Measurements from ENCODE around the gene PTPRS.

PTPRS gene

DNA sequence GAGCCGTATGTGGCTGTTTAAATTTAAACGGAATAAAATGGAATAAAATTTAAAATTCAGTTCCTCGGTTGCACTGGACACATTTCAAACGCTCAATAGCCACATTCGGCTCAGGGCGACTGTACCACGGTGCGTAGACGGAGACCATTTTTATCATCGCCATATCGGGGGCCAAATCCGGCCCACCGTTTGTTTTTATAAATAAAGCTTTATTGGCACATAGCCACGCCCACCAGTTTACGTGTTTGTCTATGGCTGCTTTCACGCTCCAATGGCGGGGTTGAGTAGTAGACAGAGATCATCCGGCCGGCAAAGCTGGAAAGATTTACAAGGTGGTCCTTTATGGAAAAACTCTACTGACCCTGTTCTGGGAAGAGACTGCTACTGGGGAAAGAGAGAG lies 33.0 kb downstream of the PTPRS start:
- Mint-ChIP-seq H3K27me3 (ENCODE audit: low read depth) (no peaks in the 10 kb centered on the region), H3K36me3 (ENCODE audit: low read depth) (no peaks in the 10 kb centered on the region), H3K27ac (peak overlapping the region in 2 of 3 experiments; percentile 98 to 99), H3K4me1 (peaks cover 20% of the 10 kb centered on the region), H3K4me3 (no peak overlapping the region), H3K9me3 (no peaks in the 10 kb centered on the region)
- TF ChIP-seq, protein P1, sequence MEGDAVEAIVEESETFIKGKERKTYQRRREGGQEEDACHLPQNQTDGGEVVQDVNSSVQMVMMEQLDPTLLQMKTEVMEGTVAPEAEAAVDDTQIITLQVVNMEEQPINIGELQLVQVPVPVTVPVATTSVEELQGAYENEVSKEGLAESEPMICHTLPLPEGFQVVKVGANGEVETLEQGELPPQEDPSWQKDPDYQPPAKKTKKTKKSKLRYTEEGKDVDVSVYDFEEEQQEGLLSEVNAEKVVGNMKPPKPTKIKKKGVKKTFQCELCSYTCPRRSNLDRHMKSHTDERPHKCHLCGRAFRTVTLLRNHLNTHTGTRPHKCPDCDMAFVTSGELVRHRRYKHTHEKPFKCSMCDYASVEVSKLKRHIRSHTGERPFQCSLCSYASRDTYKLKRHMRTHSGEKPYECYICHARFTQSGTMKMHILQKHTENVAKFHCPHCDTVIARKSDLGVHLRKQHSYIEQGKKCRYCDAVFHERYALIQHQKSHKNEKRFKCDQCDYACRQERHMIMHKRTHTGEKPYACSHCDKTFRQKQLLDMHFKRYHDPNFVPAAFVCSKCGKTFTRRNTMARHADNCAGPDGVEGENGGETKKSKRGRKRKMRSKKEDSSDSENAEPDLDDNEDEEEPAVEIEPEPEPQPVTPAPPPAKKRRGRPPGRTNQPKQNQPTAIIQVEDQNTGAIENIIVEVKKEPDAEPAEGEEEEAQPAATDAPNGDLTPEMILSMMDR (IDR thresholded peaks at IDR 0.05; ENCODE audit: unreplicated experiment in 3 of 3), result no peak

DNA sequence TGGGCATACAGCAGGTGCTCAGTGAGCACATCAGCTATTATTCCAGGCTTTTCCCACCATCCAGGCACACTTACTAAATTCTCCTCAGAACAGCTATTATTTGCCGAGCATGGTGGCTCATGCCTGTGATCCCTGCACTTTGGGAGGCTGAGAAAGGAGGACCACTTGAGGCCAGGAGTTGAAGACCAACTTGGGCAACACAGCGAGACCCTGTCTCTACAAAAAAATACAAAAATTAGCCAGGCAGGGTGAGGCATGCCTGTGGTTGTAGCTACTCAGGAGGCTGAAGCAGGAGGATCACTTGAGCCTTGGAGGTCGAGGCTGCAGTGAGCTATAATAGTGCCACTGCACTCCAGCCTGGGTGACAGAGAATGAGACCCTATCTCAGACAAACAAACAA lies 35.4 kb downstream of the PTPRS start:
- no peaks in the 10 kb centered on the region for H3K9me3 Mint-ChIP-seq
- TF ChIP-seq, protein P1 (IDR thresholded peaks at IDR 0.05; ENCODE audit: unreplicated experiment in 3 of 3), result no peak
- H3K4me1 Mint-ChIP-seq, result peaks cover 26% of the 10 kb centered on the region
- H3K27me3 Mint-ChIP-seq (ENCODE audit: low read depth), result no peaks in the 10 kb centered on the region
- no peak overlapping the region for H3K27ac Mint-ChIP-seq
- no peak overlapping the region for H3K4me3 Mint-ChIP-seq
- no peaks in the 10 kb centered on the region for H3K36me3 Mint-ChIP-seq (ENCODE audit: low read depth)

DNA sequence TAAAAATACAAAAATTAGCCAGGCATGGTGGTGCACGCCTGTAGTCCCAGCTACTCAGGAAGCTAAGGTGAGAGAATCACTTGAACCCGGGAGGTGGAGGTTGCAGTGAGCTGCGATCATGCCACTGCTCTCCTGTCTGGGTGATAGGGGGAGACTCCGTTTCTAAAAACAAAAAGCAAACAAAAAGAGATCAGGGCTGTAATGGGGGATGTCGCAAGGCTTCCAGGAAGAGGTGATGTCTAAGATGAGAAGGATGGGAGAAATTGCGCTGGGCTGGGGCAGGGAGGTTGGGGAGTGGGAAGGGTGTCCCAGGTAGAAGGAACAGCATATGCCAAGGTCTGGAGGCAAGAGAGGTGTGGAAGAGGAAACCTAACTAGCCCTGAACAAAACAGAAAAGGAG lies 36.1 kb downstream of the PTPRS start:
- no peaks in the 10 kb centered on the region for H3K27me3 Mint-ChIP-seq (ENCODE audit: low read depth)
- TF ChIP-seq, protein P1 (IDR thresholded peaks at IDR 0.05; ENCODE audit: unreplicated experiment in 3 of 3), result no peak
- H3K9me3 Mint-ChIP-seq, result no peaks in the 10 kb centered on the region

DNA sequence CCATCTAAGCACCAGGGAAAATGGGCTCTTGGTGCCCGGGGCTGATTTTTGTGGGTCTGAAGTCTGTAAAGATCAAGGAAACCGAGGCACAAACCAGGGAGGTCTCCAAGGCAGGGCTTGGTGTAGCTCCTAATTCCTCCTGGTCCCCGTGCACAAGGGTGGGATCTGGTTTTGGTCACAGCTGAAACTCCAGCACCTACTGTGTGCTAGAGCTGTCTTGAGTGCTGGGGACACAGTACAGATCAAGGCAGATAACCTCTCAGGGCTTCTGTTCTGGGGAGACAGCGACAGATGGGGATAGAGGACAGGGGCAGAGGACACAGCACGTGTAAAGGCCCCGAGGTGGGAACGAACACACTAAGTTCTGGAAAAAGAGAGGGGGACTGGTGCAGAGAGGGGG lies 37.4 kb downstream of the PTPRS start:
- Mint-ChIP-seq H3K4me1 (peaks cover 14% of the 10 kb centered on the region), H3K36me3 (ENCODE audit: low read depth) (no peaks in the 10 kb centered on the region), H3K27me3 (ENCODE audit: low read depth) (no peaks in the 10 kb centered on the region), H3K9me3 (peaks cover 3% of the 10 kb centered on the region), H3K27ac (no peak overlapping the region), H3K4me3 (no peak overlapping the region)
- TF ChIP-seq, protein P1 (IDR thresholded peaks at IDR 0.05; ENCODE audit: unreplicated experiment in 3 of 3), result no peak

More for the DNA sequence above, 36.1 kb downstream of the PTPRS start:
- H3K4me3 Mint-ChIP-seq, result no peak overlapping the region
- H3K36me3 Mint-ChIP-seq (ENCODE audit: low read depth), result no peaks in the 10 kb centered on the region
- H3K4me1 Mint-ChIP-seq, result peaks cover 23% of the 10 kb centered on the region
- H3K27ac Mint-ChIP-seq, result peak overlapping the region in 1 of 3 experiments; percentile 31

DNA sequence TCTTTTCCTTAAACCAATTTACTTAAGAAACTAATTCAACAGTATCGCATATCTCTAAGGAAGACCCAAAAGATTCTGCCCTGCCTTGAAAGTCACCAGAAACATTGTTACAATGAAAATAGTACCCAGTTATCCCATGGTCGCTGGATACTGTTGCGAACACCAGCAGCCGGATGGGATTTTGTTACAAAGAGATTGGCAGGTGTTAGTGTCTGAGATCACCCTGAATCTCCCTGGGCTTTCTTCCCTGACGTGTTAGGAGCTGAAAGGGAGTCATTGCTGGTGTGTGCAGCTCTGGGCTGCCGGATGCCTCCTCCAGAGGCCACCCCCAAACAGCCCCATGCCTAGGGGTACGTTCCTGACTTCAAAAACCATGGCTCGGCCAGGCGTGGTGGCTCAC lies 38.2 kb downstream of the PTPRS start:
- peak overlapping the region in 1 of 3 experiments; percentile 46 for H3K27ac Mint-ChIP-seq
- H3K4me1 Mint-ChIP-seq, result peaks cover 10% of the 10 kb centered on the region
- H3K4me3 Mint-ChIP-seq, result no peak overlapping the region
- no peaks in the 10 kb centered on the region for H3K27me3 Mint-ChIP-seq (ENCODE audit: low read depth)
- no peaks in the 10 kb centered on the region for H3K36me3 Mint-ChIP-seq (ENCODE audit: low read depth)
- TF ChIP-seq, protein P1 (IDR thresholded peaks at IDR 0.05; ENCODE audit: unreplicated experiment in 3 of 3), result no peak
- H3K9me3 Mint-ChIP-seq, result peaks cover 3% of the 10 kb centered on the region

DNA sequence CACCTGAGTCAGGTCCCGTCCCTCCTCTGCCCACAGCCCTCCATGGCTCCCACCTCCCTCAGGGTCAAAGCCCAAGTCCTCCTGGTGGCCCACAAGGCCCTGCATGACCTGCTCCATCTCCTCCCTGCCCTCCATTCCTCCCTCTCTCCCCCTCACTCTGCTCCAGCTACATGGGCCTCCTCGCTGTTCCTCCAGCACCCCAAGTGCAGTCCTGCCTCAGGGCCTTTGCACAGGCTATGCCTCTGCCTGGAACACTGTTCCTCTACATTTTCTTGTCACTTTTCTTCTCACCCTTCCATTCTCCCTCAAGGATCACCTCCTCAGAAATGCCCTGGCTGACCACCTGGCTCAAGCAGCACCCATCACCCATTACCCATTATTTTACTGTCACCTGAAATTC lies 41.5 kb downstream of the PTPRS start:
- TF ChIP-seq, protein P1 (IDR thresholded peaks at IDR 0.05; ENCODE audit: unreplicated experiment in 3 of 3), result no peak
- Mint-ChIP-seq H3K36me3 (ENCODE audit: low read depth) (no peaks in the 10 kb centered on the region), H3K9me3 (peaks cover 3% of the 10 kb centered on the region), H3K27me3 (ENCODE audit: low read depth) (no peaks in the 10 kb centered on the region), H3K4me1 (peaks cover 5% of the 10 kb centered on the region), H3K27ac (no peak overlapping the region), H3K4me3 (no peak overlapping the region)

All from nephron (organoid).